Fibroblast of skin of right biceps (primary cell): ENCODE data around the gene DMAC2.
"Not testable (repeated sequence)": the region's sequence is repeated elsewhere in the genome, so short reads cannot be mapped to it uniquely, and the experiment has no call there.

Source experiments
- DNase-seq: peaks from one replicate; pipeline ENCODE4 v3.0.0-alpha.2; 2013

The DMAC2 gene

DNA sequence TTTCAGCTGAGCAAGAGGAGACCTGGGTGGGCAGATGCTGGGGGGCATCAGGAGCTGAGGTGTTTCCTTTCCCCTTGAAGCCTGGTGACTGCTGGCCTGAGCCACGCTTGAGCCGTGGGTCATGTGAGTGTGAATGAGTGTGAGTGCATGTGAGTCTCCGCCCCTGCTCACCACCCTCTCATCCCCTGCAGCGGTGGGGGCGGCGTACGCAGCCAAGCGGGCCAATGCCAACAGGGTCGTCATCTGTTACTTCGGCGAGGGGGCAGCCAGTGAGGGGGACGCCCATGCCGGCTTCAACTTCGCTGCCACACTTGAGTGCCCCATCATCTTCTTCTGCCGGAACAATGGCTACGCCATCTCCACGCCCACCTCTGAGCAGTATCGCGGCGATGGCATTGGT lies 17.7 kb downstream of the DMAC2 start:
- DNase-seq: no peak

DNA sequence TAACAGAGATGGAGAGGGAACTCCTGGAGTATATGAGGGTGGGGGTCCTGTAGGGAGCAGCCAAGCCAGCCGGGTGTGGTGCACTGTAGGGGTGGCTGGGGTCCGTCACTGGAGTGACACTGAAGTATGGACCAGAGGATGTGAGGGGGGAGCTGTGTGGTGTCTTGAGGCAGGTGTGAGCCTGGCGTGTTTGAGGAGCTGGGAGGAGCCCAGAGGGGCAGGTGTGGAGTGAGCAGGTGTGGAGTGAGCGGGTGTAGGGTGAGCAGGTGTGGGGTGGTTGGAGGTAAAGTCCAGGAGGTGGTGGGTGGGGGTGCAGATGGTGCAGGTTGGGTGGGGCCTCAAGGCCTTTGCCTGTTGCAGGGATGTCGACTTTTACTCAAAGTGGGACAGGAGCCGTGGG lies 18.4 kb downstream of the DMAC2 start:
- DNase-seq: no peak

DNA sequence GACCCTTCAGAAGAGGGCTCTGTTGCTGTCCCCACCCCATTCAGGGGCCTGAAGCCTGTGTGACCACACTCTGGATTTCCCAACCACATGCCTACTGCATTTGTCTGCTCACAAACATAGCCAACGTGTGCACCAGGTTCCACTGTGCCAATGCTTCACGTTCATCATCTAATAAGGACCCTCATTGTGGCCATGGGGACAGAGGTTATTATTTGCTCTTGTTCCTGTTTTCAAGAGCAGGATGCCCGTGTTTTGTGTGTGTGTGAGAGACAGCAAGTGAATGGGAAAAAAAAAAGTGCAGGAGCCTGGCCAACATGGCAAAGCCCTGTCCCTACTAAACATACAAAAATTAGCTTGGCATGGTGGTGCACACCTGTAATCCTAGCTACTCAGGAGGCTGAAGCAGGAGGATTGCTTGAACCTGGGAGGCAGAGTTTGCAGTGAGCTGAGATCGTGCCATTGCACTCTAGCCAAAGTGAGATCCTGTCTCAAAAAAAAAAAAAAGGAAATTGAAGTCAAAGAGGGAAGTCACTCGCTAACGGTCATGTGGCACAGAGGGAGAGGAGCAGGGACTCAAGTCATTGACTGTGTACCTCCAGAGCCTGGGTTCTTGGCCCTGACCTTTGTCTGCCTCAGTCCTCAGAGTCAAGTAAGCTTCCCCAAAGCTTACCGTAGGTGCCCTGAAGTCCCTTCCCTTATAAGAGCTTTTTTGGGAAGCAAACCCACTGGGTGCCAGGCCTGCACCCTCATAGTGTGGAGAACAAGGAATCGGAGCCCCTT lies 19.4 kb downstream of the DMAC2 start:
- DNase-seq: no peak

GRCh38 chr19:41416194-41416674 lies 23.5 kb downstream of the DMAC2 start:
- DNase-seq: no peak

GRCh38 chr19:41415154-41415571 lies 24.5 kb downstream of the DMAC2 start:
- no peak for DNase-seq

GRCh38 chr19:41414461-41414860 lies 25.3 kb downstream of the DMAC2 start:
- no peak for DNase-seq

GRCh38 chr19:41413947-41414346 lies 25.8 kb downstream of the DMAC2 start:
- no peak for DNase-seq

GRCh38 chr19:41412953-41413352 lies 26.8 kb downstream of the DMAC2 start:
- no peak for DNase-seq

DNA sequence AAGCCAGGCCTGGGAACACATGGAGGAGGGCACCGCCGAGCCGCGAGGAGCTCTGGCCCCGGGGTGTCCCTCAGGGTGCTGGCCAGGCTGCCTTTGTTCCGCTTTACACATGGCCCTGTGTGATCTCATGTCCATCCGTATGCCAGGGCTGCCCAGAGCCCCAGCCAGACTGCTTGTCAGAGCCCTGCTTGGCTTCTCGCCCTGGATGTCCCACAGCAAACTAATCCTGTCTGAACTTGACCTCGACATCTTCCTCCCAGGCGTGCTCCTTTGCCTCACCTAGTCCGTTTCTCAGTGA lies 27.8 kb downstream of the DMAC2 start:
- no peak for DNase-seq

GRCh38 chr19:41411100-41411967 lies 28.4 kb downstream of the DMAC2 start:
- no peak for DNase-seq

DNA sequence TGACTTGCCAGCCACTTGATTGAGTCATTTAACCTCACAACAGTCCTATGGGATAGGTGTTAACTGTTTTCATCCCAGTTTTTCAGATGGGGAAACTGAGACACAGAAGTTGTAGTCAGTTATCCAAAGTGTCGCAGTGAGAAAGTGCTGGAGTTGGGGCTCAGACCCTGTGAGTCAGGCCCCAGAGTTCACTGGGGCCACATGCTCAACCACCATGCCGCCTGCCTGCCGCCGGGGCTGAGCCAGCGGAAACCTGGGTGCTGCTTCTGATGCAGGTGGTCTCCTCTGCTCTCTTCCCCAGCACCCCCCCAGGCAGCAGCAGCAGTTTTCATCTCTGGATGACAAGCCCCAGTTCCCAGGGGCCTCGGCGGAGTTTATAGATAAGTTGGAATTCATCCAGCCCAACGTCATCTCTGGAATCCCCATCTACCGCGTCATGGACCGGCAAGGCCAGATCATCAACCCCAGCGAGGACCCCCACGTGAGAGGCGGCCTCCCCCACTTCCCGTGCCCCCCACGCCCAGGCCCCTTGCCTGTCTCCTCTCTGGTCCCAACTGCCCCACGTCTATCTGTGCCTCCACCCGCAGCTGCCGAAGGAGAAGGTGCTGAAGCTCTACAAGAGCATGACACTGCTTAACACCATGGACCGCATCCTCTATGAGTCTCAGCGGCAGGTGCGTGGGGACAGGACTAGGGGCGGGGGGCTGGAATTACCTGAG lies 29.2 kb downstream of the DMAC2 start:
- no peak for DNase-seq

DNA sequence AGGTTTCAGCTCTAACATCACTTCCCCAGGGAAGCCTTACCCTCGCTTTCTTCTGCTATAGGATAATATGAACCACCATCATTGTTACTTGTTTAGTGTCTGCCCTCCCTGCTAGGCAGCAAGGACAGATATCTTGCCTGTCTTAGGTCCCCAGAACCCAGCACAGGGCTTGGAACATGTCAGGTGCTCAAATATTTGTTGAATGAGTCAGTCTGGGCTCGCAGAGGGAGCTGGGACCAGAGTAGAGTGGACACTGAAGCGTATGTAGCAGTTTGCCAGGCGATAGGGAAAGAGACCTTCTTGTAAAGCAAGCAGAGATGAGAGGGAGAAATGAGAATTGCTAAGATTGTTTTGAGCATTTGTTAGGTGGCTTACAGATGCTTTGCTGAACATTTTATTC lies 30.4 kb downstream of the DMAC2 start:
- peak; percentile 33 for DNase-seq

DNA sequence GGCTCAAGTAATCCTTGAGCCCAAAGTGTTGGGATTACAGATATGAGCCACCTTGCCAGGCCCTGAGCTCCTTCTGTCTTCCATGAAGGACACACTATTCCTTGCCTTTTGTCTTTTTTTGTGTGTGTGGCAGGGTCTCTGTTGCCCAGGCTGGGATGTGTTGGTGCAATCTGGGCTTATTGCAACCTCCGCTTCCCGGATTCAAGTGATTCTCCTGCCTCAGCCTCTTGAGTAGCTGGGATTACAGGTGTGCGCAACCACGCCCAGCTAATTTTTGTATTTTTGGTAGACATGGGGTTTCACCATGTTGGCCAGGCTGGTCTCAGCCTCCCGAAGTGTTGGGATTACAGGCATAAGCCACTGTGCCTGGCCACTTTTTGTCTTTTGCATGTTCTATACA lies 30.9 kb downstream of the DMAC2 start:
- not testable (repeated sequence) for DNase-seq

GRCh38 chr19:41408256-41408655 lies 31.5 kb downstream of the DMAC2 start:
- no peak for DNase-seq

GRCh38 chr19:41407271-41407670 lies 32.4 kb downstream of the DMAC2 start:
- DNase-seq: no peak

- DNase-seq: no peak
Measured at GRCh38 chr19:41405776-41406175, 33.9 kb downstream of the DMAC2 start.

DNA sequence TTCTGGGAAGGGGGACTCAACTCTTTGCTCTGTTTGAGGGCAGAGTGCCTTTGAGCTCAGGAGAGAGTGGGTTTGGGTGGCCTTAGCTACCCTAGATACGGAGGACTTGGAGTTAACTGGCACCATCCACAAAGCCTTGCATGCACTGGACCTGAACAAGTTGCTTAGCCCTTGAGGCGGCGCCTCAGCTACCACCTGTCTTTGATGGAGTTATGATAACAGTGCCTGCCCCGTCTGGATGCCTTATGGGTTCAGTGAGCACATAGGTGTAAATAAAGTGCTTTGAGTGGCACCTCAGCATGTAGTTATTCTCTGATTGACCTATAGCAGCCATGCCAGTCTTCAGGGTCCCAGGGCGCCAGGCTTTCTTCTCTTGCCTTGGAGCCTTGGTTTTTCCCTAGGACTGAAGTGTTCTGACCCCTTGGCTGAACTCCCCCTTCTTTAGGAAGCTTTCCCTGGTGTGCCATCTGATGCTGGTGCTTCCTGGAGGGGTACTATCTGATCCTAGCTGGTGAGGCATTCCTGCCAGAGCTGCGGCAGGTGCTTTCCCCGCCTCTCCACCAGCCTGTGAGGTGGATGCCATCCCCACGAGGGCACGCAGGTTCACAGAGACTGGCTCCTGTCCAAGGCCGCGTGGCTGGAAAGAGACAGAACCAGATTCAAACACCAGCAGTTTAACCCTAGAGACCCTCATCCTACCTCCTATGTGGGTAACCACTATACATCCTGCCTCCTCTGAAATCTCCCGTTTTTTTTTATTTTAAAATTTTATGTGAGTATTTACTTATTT lies 36.3 kb downstream of the DMAC2 start:
- DNase-seq: no peak

DNA sequence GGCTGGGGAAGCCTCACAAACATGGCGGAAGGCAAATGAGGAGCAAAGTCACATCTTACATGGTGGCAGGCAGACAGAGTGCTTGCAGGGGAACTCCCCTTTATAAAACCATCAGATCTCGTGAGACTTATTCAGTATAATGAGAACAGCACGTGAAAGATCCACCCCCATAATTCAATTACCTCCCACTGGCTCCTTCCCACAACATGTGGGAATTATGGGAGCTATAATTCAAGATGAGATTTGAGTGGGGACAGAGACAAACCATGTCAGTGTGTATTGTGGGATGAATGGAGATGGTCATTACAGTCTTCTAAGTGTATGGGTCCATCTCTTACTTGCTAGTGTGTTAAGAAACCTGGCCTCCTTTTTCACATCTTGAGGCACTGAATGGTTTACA lies 37.7 kb downstream of the DMAC2 start:
- no peak for DNase-seq

- no peak for DNase-seq
Measured at GRCh38 chr19:41401483-41401882, 38.2 kb downstream of the DMAC2 start.

- no peak for DNase-seq
Measured at GRCh38 chr19:41399525-41399924, 40.2 kb downstream of the DMAC2 start.

GRCh38 chr19:41399091-41399490 lies 40.6 kb downstream of the DMAC2 start:
- DNase-seq: no peak

DNA sequence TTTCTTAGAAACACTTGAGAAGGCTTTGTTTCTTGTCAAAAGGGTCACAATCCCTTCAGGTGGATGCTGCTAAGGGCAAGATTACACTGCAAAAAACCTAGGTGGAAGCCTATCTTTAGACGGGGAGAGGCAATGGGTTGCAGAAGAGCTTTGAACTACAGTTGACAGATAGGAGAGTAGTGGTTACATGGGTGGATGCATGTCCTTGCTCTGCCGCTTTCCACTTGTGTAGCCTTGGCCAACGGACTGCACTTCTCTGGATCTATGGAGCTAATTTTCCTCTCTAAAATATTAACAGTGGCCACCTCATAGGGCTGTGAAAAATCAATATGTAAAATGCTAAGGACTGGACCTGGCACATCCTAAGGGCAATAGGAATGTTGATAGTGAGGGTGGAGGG lies 41.1 kb downstream of the DMAC2 start:
- DNase-seq: no peak

GRCh38 chr19:41398050-41398418 lies 41.7 kb downstream of the DMAC2 start:
- no peak for DNase-seq
